GM23338 (cell line): ENCODE data around the gene ITPRIP. TPM values are rescaled to one million over a fixed set of nuclear protein-coding genes. Genes with fewer than 3 reads are reported as not detected.

ENCODE experiments used
- ATAC-seq: fragments of 200-7000 bp; cut with Tn5 transposase; 3 replicates; pipeline ENCODE4 v1.9.1; 2020
- DNase-seq: peaks from one replicate; pipeline ENCODE4 v3.0.0-alpha.2; 2015; ENCODE audit warnings: low spot score
- H2AFZ ChIP-seq: fragments of 200-600 bp; sonication (generic); 2 replicates; pipeline ENCODE4 v1.8.0; 2016; ENCODE audit warnings: antibody characterized with exemption, mild to moderate bottlenecking, moderate library complexity
- H3F3A ChIP-seq: fragments of 200-600 bp; sonication (generic); replicated peaks from 2 replicates; pipeline ENCODE4 v1.8.0; 2017; ENCODE audit warnings: antibody characterized with exemption, mixed run types, low read depth
- H3K27ac ChIP-seq: fragments of 200-600 bp; sonication (generic); 2 replicates; pipeline ENCODE4 v1.6.1; 2016; ENCODE audit warnings: low read depth
- H3K27me3 ChIP-seq: fragments of 200-600 bp; sonication (generic); 2 replicates; pipeline ENCODE4 v1.8.0; 2016; ENCODE audit warnings: mild to moderate bottlenecking, mixed run types, moderate library complexity; ENCODE audit not compliant: insufficient read depth
- H3K36me3 ChIP-seq: fragments of 200-600 bp; sonication (generic); 2 replicates; pipeline ENCODE4 v1.8.0; 2016; ENCODE audit warnings: mild to moderate bottlenecking; ENCODE audit not compliant: insufficient read depth
- H3K4me1 ChIP-seq: fragments of 200-600 bp; sonication (generic); 2 replicates; pipeline ENCODE4 v1.8.0; 2016; ENCODE audit warnings: mild to moderate bottlenecking, moderate library complexity; ENCODE audit not compliant: insufficient read depth
- H3K4me2 ChIP-seq: fragments of 200-600 bp; sonication (generic); 2 replicates; pipeline ENCODE4 v1.7.1; 2017; ENCODE audit warnings: mixed run types
- H3K4me3 ChIP-seq: fragments of 200-600 bp; sonication (generic); 2 replicates; pipeline ENCODE4 v1.6.1; 2016; ENCODE audit warnings: mixed run types
- H3K79me2 ChIP-seq: fragments of 200-600 bp; sonication (generic); replicated peaks from 2 replicates; pipeline ENCODE4 v1.8.0; 2017; ENCODE audit warnings: mild to moderate bottlenecking; ENCODE audit not compliant: insufficient read depth
- H3K9me2 ChIP-seq: fragments of 200-600 bp; sonication (generic); 2 replicates; pipeline ENCODE4 v1.8.0; 2017; ENCODE audit not compliant: insufficient read depth
- H4K20me1 ChIP-seq: fragments of 200-600 bp; sonication (generic); replicated peaks from 2 replicates; pipeline ENCODE4 v1.8.0; 2017; ENCODE audit warnings: mild to moderate bottlenecking; ENCODE audit not compliant: insufficient read depth
- H3K27ac Mint-ChIP-seq: 2 replicates; pipeline ENCODE4 v1.8.0; 2020; ENCODE audit warnings: inconsistent platforms, mild to moderate bottlenecking, moderate library complexity, mixed read lengths
- H3K27me3 Mint-ChIP-seq: 3 replicates; pipeline ENCODE4 v1.8.0; 2022; ENCODE audit warnings: low read depth, mild to moderate bottlenecking, moderate library complexity, mixed read lengths, inconsistent platforms; ENCODE audit not compliant: insufficient read depth, poor library complexity
- H3K36me3 Mint-ChIP-seq: 3 replicates; pipeline ENCODE4 v1.8.0; 2021; ENCODE audit warnings: low read depth, mild to moderate bottlenecking, inconsistent platforms, moderate library complexity, mixed read lengths
- H3K4me1 Mint-ChIP-seq: 3 replicates; pipeline ENCODE4 v1.8.0; 2020; ENCODE audit warnings: mild to moderate bottlenecking, inconsistent platforms, mixed read lengths
- H3K4me3 Mint-ChIP-seq: 3 replicates; pipeline ENCODE4 v1.8.0; 2021; ENCODE audit warnings: moderate library complexity, mild to moderate bottlenecking, inconsistent platforms, mixed read lengths
- H3K9me3 Mint-ChIP-seq: 3 replicates; pipeline ENCODE4 v1.8.0; 2020; ENCODE audit warnings: moderate library complexity, mild to moderate bottlenecking, inconsistent platforms, mixed read lengths
- CREB1 ChIP-seq: fragments of 250-450 bp; sonication (Bioruptor Pico); IDR thresholded peaks from 2 replicates; pipeline ENCODE4 v1.5.0; 2020; ENCODE audit warnings: low read depth, mild to moderate bottlenecking, moderate library complexity
- CTCF ChIP-seq, 2 experiments: fragments of 200-600 bp in 1 of 2; sonication (generic) in 1 of 2; conservative IDR thresholded peaks; 2 replicates each; pipeline versions ENCODE4 v1.5.1 to v1.6.1; 2016 to 2017; ENCODE audit warnings: antibody characterized with exemption in 2 of 2, low read depth in 2 of 2, mild to moderate bottlenecking in 2 of 2, moderate library complexity in 1 of 2
- ETS1 ChIP-seq: IDR thresholded peaks from 2 replicates; pipeline ENCODE4 v1.6.1; 2016; ENCODE audit warnings: antibody characterized with exemption
- EZH2 ChIP-seq: fragments of 200-600 bp; sonication (generic); IDR thresholded peaks from one replicate; pipeline ENCODE4 v1.8.0; 2017; ENCODE audit warnings: antibody characterized with exemption, mild to moderate bottlenecking, low read depth; ENCODE audit not compliant: unreplicated experiment
- EZH2phosphoT487 ChIP-seq: fragments of 200-600 bp; sonication (generic); IDR thresholded peaks from one replicate; pipeline ENCODE4 v1.8.1; 2018; ENCODE audit warnings: antibody characterized with exemption; ENCODE audit not compliant: unreplicated experiment
- JUNB ChIP-seq: IDR thresholded peaks from one replicate; pipeline ENCODE4 v1.6.1; 2016; ENCODE audit warnings: antibody characterized with exemption; ENCODE audit not compliant: unreplicated experiment
- NANOG ChIP-seq: IDR thresholded peaks from 2 replicates; pipeline ENCODE4 v1.6.1; 2016; ENCODE audit warnings: antibody characterized with exemption, borderline replicate concordance
- POLR2AphosphoS5 ChIP-seq: IDR thresholded peaks from 2 replicates; pipeline ENCODE4 v1.6.1; 2016; ENCODE audit warnings: antibody characterized with exemption, low read depth
- REST ChIP-seq: IDR thresholded peaks from one replicate; pipeline ENCODE4 v1.6.1; 2018; ENCODE audit warnings: antibody characterized with exemption; ENCODE audit not compliant: unreplicated experiment
- STAT1 ChIP-seq: IDR thresholded peaks from one replicate; pipeline ENCODE4 v1.6.1; 2016; ENCODE audit warnings: antibody characterized with exemption; ENCODE audit not compliant: unreplicated experiment
- ZNF114 ChIP-seq: fragments of 250-450 bp; sonication (Bioruptor Pico); IDR thresholded peaks from 2 replicates; pipeline ENCODE4 v1.5.0; 2020; ENCODE audit warnings: mild to moderate bottlenecking, moderate library complexity
- ZNF331 ChIP-seq: fragments of 250-450 bp; sonication (Bioruptor Pico); IDR thresholded peaks from 2 replicates; pipeline ENCODE4 v1.5.0; 2020; ENCODE audit warnings: low read depth, mild to moderate bottlenecking, moderate library complexity
- ZNF462 ChIP-seq: fragments of 250-450 bp; sonication (Bioruptor Pico); IDR thresholded peaks from 2 replicates; pipeline ENCODE4 v1.5.0; 2020; ENCODE audit warnings: mild to moderate bottlenecking, moderate library complexity
- polyA plus RNA-seq: library from polyadenylated mRNA; unstranded; fragments of >200 nt; fragmentation: Nextera tagmentation; extraction: Ambion mirVana; gene quantifications from 2 replicates; pipeline ENCODE4 v1.2.1, GENCODE V29; 2016
- total RNA-seq: library from RNA; depleted of rRNA; stranded (reverse); fragments of >200 nt; shearing (Covaris generic); gene quantifications from 2 replicates; pipeline ENCODE4 v1.2.3, GENCODE V29; 2014

ITPRIP gene
- total and polyA plus RNA-seq, 2 experiments from 2014 or later, result 6.9 to 15.2 TPM

- Histone ChIP-seq H3K27me3 (no peaks in the 10 kb centered on the region), H3K4me2 (no peak overlapping the region), H4K20me1 (no peaks in the 10 kb centered on the region), H3F3A (0 out of 2 replicates have a peak, but pooled peaks cover 7% of the 10 kb centered on the region), H3K79me2 (no peaks in the 10 kb centered on the region; the same call in 1 of the 2 replicates), H2AFZ (no peak overlapping the region), H3K27ac (no peak overlapping the region), H3K4me1 (peaks cover 9% of the 10 kb centered on the region), H3K4me3 (no peak overlapping the region), H3K36me3 (no peaks in the 10 kb centered on the region), H3K9me2 (no peaks in the 10 kb centered on the region)
- H3K36me3 Mint-ChIP-seq, result peaks cover 3% of the 10 kb centered on the region; the same call in 2 of the 3 replicates
- no peak overlapping the region for H3K4me3 Mint-ChIP-seq
- ATAC-seq, result no peak
- no peak for DNase-seq
- H3K9me3 Mint-ChIP-seq, result no peaks in the 10 kb centered on the region
- no peaks in the 10 kb centered on the region for H3K27me3 Mint-ChIP-seq
- no peak overlapping the region for H3K27ac Mint-ChIP-seq
- no peak for TF ChIP-seq STAT1
- TF ChIP-seq CREB1 (CRISPR knock-in tag), result no peak
- TF ChIP-seq CTCF (conservative IDR thresholded peaks at IDR 0.05; ENCODE audit: low read depth in 2 of 2), result no peak
- no peak for TF ChIP-seq POLR2AphosphoS5
- no peak for TF ChIP-seq ZNF331 (CRISPR knock-in tag)
- no peak for TF ChIP-seq REST
- no peak for TF ChIP-seq ZNF114 (CRISPR knock-in tag)
- TF ChIP-seq EZH2, result no peak
- no peak for TF ChIP-seq ETS1
- no peak for TF ChIP-seq ZNF462 (CRISPR knock-in tag)
- no peak for TF ChIP-seq EZH2phosphoT487
- no peak for TF ChIP-seq NANOG
- TF ChIP-seq JUNB, result no peak
- peaks cover 13% of the 10 kb centered on the region; the same call in 2 of the 3 replicates for H3K4me1 Mint-ChIP-seq
These were observed 49.9 kb downstream of the ITPRIP start for GRCh38 chr10:104288355-104288754.
